Liver (tissue), 9 donors: ENCODE measurements around the gene DNAAF8. TPM values are rescaled to one million over a fixed set of nuclear protein-coding genes. Genes with fewer than 3 reads are reported as not detected.

Experiments
- DNase-seq: peaks from one replicate; pipeline ENCODE4 v3.0.0-alpha.2; 2017; ENCODE audit warnings: low spot score
- H3K27ac ChIP-seq, 2 donors: one replicate each; pipeline ENCODE4 v1.7.0; 2013; ENCODE audit warnings: inconsistent platforms in 2 of 2, low read length in 2 of 2, control low read depth in 1 of 2, low read depth in 1 of 2, mild to moderate bottlenecking in 1 of 2
- H3K27me3 ChIP-seq, 4 donors: one replicate each; pipeline versions ENCODE4 v1.6.1 to v1.7.0; 2013; ENCODE audit warnings: low read length in 3 of 4, inconsistent platforms in 1 of 4, mild to moderate bottlenecking in 1 of 4, moderate library complexity in 1 of 4; ENCODE audit not compliant: control insufficient read depth in 4 of 4, insufficient read depth in 4 of 4
- H3K36me3 ChIP-seq, 4 donors: one replicate each; pipeline versions ENCODE4 v1.6.1 to v1.7.0; 2013; ENCODE audit warnings: low read length in 3 of 4, mild to moderate bottlenecking in 3 of 4, low read depth in 1 of 4, moderate library complexity in 1 of 4; ENCODE audit not compliant: control insufficient read depth in 4 of 4, insufficient read depth in 3 of 4
- H3K4me1 ChIP-seq, 4 donors: one replicate each; pipeline versions ENCODE4 v1.6.1 to v1.7.0; 2013; ENCODE audit warnings: low read length in 3 of 4, mild to moderate bottlenecking in 3 of 4, moderate library complexity in 1 of 4; ENCODE audit not compliant: control insufficient read depth in 4 of 4, insufficient read depth in 4 of 4
- H3K4me3 ChIP-seq, 3 donors: one replicate each; pipeline versions ENCODE4 v1.6.1 to v1.7.0; 2013; ENCODE audit warnings: low read length in 3 of 3, control low read depth in 1 of 3, low read depth in 1 of 3, mild to moderate bottlenecking in 1 of 3
- H3K9ac ChIP-seq, 2 donors: one replicate each; pipeline ENCODE4 v1.7.0; 2013; ENCODE audit warnings: low read length in 2 of 2, mild to moderate bottlenecking in 2 of 2, moderate library complexity in 2 of 2, control low read depth in 1 of 2, low read depth in 1 of 2
- H3K9me3 ChIP-seq, 4 donors: one replicate each; pipeline versions ENCODE4 v1.6.1 to v1.7.0; 2013; ENCODE audit warnings: low read length in 3 of 4; ENCODE audit not compliant: control insufficient read depth in 4 of 4
- ATF3 ChIP-seq: IDR thresholded peaks from 2 replicates; pipeline ENCODE4 v1.6.1; 2016; ENCODE audit warnings: antibody characterized with exemption
- CTCF ChIP-seq: fragments of 150-350 bp; IDR thresholded peaks from 2 replicates; pipeline ENCODE4 v1.5.1; 2017; ENCODE audit warnings: improper control_type of control experiment, low read depth, low read length; ENCODE audit not compliant: missing input control
- FOXA1 ChIP-seq: IDR thresholded peaks from 2 replicates; pipeline ENCODE4 v1.6.1; 2016; ENCODE audit warnings: antibody characterized with exemption
- FOXA2 ChIP-seq: IDR thresholded peaks from 2 replicates; pipeline ENCODE4 v1.6.1; 2016; ENCODE audit warnings: antibody characterized with exemption
- HNF4G ChIP-seq: IDR thresholded peaks from 2 replicates; pipeline ENCODE4 v1.6.1; 2016; ENCODE audit warnings: antibody characterized with exemption
- NR2F2 ChIP-seq: IDR thresholded peaks from 2 replicates; pipeline ENCODE4 v1.6.1; 2016; ENCODE audit warnings: antibody characterized with exemption
- REST ChIP-seq: IDR thresholded peaks from 2 replicates; pipeline ENCODE4 v1.6.1; 2016; ENCODE audit warnings: antibody characterized with exemption, mild to moderate bottlenecking
- RXRA ChIP-seq, 2 donors: IDR thresholded peaks; 2 replicates each; pipeline ENCODE4 v1.6.1; 2017 to 2018; ENCODE audit warnings: antibody characterized with exemption in 2 of 2, mild to moderate bottlenecking in 1 of 2
- WGBS: extraction: QIAGEN DNeasy Blood & Tissue Kit; methylation state at CpG from one replicate; pipeline ENCODE4 v1.1.7; 2013; 5-methylcytosine and 5-hydroxymethylcytosine counted together
- polyA plus RNA-seq, 2 donors: library from polyadenylated mRNA; stranded (reverse) in 1 of 2; unstranded in 1 of 2; fragments of 200-250 nt in 1 of 2; fragments of >200 nt in 1 of 2; fragmentation: Nextera tagmentation in 1 of 2; extraction: Ambion mirVana in 1 of 2; gene quantifications; one replicate each; pipeline versions ENCODE4 v1.2.1 to v1.2.3, GENCODE V29; 2013 to 2015
- total RNA-seq, 2 donors: library from RNA; depleted of rRNA; stranded (reverse); fragments of >200 nt; gene quantifications; one replicate each; pipeline ENCODE4 v1.2.3, GENCODE V29; 2014
- donor health status: healthy.
- donor health status: healthy.
- donor health status: healthy.
- donor health status: healthy.
- donor health status: healthy.

The DNAAF8 gene
- total and polyA plus RNA-seq, 4 donors = 0.33 to 0.75 (median 0.56) TPM

DNA sequence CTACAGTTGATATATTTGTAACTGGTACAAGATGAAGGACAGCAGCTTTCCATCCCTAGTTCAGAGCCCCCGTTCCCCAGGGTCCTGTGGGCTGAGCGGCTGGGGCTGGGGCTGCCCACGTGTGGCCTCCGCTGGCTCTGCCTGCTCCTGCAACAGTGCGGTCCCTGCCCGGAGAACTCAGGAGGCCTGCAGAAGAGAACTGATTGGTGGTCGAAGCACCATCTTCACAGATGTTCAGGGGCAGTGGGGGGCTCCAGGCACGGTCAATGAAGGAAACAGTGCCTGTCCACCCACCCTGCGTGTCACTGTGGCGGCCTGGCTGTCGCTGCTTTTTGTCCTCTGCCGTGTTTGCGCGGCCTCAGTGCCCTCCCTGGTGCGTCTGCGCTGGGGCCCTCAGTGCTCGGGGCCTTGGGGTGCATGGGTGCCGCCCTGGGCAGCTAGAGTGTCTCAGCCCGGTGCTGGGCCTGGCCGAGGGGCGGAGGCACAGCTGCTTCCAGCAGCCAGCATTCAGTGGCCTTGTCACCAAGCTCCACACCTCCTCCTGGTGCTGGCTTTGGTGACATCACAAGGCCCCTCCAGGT, 45.2 kb upstream of the DNAAF8 start:
- DNase-seq = no peak
- 91% methylated on average over 21 of the region's 21 CpGs for WGBS
- peak overlapping the region in 1 of 2 donors; percentile 98 for H3K27ac ChIP-seq
- peaks cover 13 to 90% (median 67%) of the 10 kb centered on the region in 4 donors for H3K4me1 ChIP-seq
- peaks cover 0 to 12% (median 4%) of the 10 kb centered on the region in 4 donors for H3K36me3 ChIP-seq
- TF ChIP-seq HNF4G (no peak), CTCF (no peak), NR2F2 (no peak), ATF3 (no peak), FOXA2 (no peak), REST (no peak), FOXA1 (no peak)
- H3K9me3 ChIP-seq = no peaks in the 10 kb centered on the region
- no peaks in the 10 kb centered on the region for H3K27me3 ChIP-seq
- no peak overlapping the region for H3K4me3 ChIP-seq
- H3K9ac ChIP-seq = no peak overlapping the region

DNA sequence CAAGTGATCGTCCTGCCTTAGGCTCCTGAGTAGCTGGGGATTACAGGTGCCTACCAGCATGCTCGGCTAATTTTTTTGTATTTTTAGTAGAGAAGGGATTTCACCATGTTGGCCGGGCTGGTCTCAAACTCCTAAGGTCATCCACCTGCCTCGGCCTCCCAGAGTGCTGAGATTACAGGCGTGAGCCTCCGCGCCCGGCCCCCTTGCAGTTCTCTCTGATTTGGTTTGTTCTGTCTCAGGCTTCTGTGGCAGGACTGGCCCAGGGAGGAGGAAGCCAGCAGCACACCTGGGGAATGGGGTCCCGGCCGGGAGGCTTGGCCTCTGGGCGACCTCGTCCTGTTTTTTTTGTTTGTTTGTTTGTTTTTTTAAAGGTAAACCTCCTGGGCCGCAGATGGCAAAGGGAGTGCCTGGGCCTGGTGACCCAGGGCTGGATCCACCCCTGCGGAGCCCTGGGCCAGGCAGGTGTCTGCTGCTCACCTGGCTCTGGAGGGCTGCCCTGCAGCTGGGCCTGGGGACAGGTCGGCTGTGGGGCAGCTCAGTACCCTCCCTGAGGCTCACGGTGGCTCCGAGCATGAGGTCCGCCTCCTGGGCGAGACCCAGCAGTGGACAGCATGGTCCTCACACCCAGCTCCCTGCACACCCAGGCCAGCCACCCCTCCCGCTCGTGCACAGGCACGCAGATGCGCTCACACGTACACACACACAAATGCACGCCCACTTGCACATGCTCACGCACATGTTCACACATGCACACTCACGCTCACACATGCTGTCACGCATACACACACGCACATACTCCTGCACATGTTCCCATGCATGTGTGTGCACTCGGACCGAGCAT, 44.3 kb upstream of the DNAAF8 start:
- peak in 1 of 2 donors; percentile 8 for TF ChIP-seq RXRA (IDR thresholded peaks at IDR 0.05)
- TF ChIP-seq FOXA2 = no peak
- WGBS = 68% methylated on average over 31 of the region's 31 CpGs
- H3K4me1 ChIP-seq = peaks cover 11 to 88% (median 65%) of the 10 kb centered on the region in 4 donors
- no peak for DNase-seq
- no peak overlapping the region for H3K9ac ChIP-seq
- no peak overlapping the region for H3K27ac ChIP-seq
- H3K36me3 ChIP-seq = peaks cover 0 to 13% (median 4%) of the 10 kb centered on the region in 4 donors
- no peaks in the 10 kb centered on the region for H3K9me3 ChIP-seq
- no peaks in the 10 kb centered on the region for H3K27me3 ChIP-seq
- H3K4me3 ChIP-seq = no peak overlapping the region

GRCh38 chr16:4690946-4691665, 43.2 kb upstream of the DNAAF8 start:
- peaks cover 11 to 81% (median 60%) of the 10 kb centered on the region in 4 donors for H3K4me1 ChIP-seq
- peaks cover 0 to 23% (median 6%) of the 10 kb centered on the region in 4 donors for H3K36me3 ChIP-seq
- DNase-seq = no peak
- no peaks in the 10 kb centered on the region for H3K27me3 ChIP-seq
- no peaks in the 10 kb centered on the region for H3K9me3 ChIP-seq
- WGBS = 69% methylated on average over 19 of the region's 19 CpGs
- no peak overlapping the region for H3K4me3 ChIP-seq
- no peak for TF ChIP-seq ATF3
- no peak overlapping the region for H3K9ac ChIP-seq
- no peak overlapping the region for H3K27ac ChIP-seq
